Measurements from ENCODE around the gene PLCE1. TPM values are rescaled to one million over a fixed set of nuclear protein-coding genes. Genes with fewer than 3 reads are reported as not detected.
"Not testable (repeated sequence)": the region's sequence is repeated elsewhere in the genome, so short reads cannot be mapped to it uniquely, and the experiment has no call there.

The PLCE1 gene
- 10 to 100 TPM; 34.9 to 36.8 (median 35.3) TPM for polyA plus RNA-seq (ENCODE audit: insufficient read length in 3 of 3)

DNA sequence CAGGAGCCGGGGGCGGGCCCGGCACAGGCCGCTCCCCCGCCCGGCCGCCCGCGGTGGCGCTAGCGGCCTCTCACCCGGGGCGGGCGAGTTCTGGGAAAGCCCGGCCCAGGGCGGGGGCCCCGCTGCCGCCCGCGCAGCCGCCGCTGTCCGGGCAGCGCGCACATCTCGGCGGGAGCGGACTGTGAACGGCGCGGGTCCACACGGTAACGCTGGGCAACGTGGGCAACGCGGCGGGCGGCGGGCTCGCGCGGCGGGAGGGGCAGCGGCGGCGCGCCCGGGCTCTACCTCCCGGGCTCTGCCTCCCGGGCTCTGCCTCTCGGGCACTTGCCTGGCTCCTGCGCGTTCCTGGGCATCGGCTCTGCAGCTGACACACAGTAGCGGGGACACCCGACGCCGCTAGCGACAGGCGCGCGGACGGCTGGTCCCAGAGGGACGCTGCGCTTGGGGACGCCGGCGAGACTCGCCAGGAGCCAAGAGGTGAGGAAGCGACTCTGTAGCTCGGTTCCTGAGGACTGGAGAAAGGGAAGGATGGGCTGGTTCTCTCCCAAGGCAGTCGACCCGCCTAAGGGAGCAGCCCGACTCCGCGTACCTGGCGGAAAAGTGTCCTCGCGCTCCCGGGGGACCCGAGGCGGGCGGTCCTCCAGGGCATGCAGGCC, at the start of gene PLCE1:
Gene PLCE1 (plus strand): TSS at position 150 of the 656 bp plus-strand sequence. CDS start 37,116 bp downstream, outside the sequence.
- no peak for DNase-seq (ENCODE audit: low read depth in 3 of 3, low spot score in 2 of 3)

- no peak for DNase-seq (ENCODE audit: low read depth in 3 of 3, low spot score in 2 of 3)
Measured at GRCh38 chr10:93945819-93946218, 47.9 kb upstream of the PLCE1 start.

DNA sequence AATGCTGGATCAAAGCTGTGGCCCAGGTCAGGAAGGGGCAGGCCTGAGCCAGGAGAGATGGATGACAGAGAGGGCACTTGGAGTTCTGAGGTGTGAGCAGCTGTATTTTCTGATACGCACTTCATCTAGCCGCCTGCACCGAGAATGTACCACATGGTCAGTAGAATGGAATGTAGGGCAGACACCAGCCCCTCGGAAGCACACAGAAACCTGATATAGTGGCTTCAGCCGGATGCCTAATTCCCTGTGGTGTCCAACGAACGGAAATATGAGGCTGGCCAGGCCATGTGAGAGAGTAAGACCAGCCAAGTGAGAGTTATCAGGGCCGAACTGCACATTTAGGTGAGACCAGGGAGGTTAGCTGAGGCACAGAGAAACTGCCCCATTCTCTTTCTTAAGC, 46.7 kb upstream of the PLCE1 start:
- DNase-seq (ENCODE audit: low read depth in 3 of 3, low spot score in 2 of 3), result peak in 1 of 3 donors; percentile 51

GRCh38 chr10:93947524-93947923, 46.2 kb upstream of the PLCE1 start:
- DNase-seq (ENCODE audit: low read depth in 3 of 3, low spot score in 2 of 3), result no peak

DNA sequence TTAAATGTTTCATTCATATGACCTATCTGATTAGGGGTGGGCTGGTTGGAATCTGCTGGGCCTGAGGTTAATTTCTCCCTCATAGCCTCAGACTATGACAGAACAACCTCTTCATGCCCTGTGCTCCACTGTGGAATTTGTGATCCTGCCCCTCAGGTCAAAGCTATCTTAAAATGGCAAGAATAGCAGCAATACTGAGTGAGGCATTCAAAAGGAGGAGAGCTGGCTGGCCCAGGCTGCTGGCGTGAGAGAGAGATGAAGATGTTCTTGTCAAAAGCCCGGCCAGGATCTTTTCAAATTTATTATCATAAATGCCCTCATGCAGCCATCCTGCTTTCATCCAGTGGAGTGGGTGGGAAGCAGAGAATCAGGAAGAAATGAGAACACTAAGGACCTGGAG, 41.8 kb upstream of the PLCE1 start:
- DNase-seq (ENCODE audit: low read depth in 3 of 3, low spot score in 2 of 3), result no peak

GRCh38 chr10:93954299-93954698, 39.4 kb upstream of the PLCE1 start:
- no peak for DNase-seq (ENCODE audit: low read depth in 3 of 3, low spot score in 2 of 3)

- no peak for DNase-seq (ENCODE audit: low read depth in 3 of 3, low spot score in 2 of 3)
Measured at GRCh38 chr10:93954726-93955363, 38.9 kb upstream of the PLCE1 start.

- DNase-seq (ENCODE audit: low read depth in 3 of 3, low spot score in 2 of 3), result no peak
Measured at GRCh38 chr10:93958834-93959233, 34.9 kb upstream of the PLCE1 start.

DNA sequence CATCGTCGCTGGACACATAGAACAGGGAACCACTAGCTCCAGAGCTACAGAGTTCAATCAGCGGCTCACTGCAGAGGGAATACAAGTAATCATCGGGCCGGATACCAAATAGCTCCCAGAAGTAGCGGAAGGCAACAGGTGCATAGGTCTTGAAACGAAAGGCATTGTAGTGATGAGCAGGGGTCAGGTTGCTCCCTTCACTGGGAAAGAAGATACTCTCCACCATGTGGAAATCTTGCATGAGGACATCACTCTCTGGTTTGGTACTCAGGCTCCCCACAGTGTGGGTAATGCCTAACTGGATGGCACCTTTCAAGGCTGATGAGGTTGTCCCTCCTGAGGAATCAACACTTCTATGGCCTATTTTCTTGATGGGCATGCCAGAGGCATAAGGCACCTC, 32.7 kb upstream of the PLCE1 start:
- not testable (repeated sequence) for DNase-seq (ENCODE audit: low read depth in 3 of 3, low spot score in 2 of 3)

DNA sequence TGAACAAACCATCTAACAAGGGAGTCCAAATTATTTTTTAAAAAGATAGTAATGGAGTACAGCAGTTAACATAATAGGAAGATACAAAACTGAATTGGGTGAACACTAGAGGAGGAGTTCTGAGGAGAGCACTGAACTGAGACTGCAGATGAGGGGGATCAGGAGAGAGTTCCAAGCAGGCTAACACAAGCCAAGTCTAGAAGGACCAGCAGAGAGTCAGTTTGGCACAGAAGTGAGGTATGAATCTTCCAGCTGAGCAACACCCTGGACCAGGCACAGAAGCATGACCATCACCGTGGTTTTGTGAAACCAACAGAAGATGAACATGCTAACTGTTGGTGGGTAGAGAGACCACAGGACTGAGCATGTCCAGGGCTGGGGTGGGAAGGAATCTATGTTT, 30.8 kb upstream of the PLCE1 start:
- no peak for DNase-seq (ENCODE audit: low read depth in 3 of 3, low spot score in 2 of 3)

DNA sequence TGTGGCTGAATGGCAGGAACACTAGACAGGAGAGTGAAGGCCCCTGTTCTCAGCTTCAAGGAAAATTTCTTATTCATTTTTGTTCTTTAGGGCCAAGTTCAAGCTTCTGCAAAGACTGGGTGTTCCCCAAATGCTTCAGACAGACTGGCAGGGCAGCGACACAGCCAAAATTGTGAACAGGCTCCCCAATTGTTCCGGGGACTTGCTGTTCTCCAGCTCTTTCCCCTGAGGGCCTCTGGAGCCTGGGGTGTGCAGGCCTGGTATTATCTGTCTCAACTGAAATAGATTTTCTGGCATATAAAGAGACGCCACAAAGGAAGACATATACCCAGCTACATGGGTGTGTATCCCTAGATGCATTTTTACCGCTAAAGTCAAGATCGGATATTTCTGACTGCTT, 30.3 kb upstream of the PLCE1 start:
- DNase-seq (ENCODE audit: low read depth in 3 of 3, low spot score in 2 of 3), result no peak

- no peak for DNase-seq (ENCODE audit: low read depth in 3 of 3, low spot score in 2 of 3)
Measured at GRCh38 chr10:93965911-93966310, 27.8 kb upstream of the PLCE1 start.

DNA sequence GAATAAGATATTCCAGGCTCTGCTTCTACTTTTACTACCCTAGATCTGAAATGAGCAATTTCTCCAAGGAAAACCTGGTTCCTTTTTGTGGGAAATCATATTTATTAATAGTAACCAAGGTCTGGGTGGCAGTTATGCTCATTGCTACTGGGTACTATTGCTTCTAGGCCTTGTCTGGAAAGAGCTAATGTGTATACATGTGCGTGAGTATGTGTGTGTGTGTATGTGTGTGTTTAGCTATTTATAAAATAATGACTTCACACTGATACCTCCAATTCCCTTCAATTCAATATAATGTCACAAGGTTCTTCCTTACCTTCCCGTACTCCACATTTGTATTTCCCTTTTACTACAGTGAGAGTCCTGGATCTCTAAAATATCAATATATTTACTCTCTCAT, 26.0 kb upstream of the PLCE1 start:
- no peak for DNase-seq (ENCODE audit: low read depth in 3 of 3, low spot score in 2 of 3)

GRCh38 chr10:93968540-93968945, 25.2 kb upstream of the PLCE1 start:
- no peak for DNase-seq (ENCODE audit: low read depth in 3 of 3, low spot score in 2 of 3)

DNA sequence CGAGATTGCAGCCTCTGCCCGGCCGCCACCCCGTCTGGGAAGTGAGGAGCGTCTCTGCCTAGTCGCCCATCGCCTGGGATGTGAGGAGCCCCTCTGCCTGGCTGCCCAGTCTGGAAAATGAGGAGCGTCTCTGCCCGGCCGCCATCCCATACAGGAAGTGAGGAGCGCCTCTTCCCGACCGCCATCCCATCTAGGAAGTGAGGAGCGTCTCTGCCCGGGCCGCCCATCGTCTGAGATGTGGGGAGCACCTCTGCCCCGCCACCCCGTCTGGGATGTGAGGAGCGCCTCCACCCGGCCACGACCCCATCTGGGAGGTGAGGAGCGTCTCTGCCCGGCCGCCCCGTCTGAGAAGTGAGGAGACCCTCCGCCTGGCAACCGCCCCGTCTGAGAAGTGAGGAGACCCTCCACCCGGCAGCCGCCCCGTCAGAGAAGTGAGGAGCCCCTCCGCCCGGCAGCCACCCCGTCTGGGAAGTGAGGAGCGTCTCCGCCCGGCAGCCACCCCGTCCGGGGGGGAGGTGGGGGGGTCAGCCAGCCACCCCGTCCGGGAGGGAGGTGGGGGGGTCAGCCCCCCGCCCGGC, 23.2 kb upstream of the PLCE1 start:
- not testable (repeated sequence) for DNase-seq (ENCODE audit: low read depth in 3 of 3, low spot score in 2 of 3)

- no peak for DNase-seq (ENCODE audit: low read depth in 3 of 3, low spot score in 2 of 3)
Measured at GRCh38 chr10:93973748-93974445, 19.8 kb upstream of the PLCE1 start.

DNA sequence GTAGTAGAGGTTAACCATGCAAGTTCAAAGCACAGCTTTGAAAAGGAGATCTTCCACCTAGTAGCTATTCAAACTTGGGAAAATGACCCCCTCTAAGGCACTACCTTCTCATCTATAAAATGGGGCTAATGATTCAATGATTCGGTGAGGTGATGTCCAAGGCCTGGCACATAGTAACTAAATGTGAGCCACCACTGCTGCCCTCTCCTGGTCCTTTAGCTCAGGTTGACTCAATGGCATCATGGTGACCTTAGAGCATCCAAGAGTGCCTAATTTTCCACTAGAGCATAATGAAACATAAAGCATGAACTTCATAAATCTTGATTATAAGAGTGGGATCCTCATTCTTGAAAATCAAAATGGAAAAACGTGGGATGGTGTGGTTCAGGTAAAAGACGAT, 16.3 kb upstream of the PLCE1 start:
- no peak for DNase-seq (ENCODE audit: low read depth in 3 of 3, low spot score in 2 of 3)

GRCh38 chr10:93980486-93980885, 13.2 kb upstream of the PLCE1 start:
- DNase-seq (ENCODE audit: low read depth in 3 of 3, low spot score in 2 of 3), result no peak

GRCh38 chr10:93991114-93991513, 2.6 kb upstream of the PLCE1 start:
- DNase-seq (ENCODE audit: low read depth in 3 of 3, low spot score in 2 of 3), result no peak

DNA sequence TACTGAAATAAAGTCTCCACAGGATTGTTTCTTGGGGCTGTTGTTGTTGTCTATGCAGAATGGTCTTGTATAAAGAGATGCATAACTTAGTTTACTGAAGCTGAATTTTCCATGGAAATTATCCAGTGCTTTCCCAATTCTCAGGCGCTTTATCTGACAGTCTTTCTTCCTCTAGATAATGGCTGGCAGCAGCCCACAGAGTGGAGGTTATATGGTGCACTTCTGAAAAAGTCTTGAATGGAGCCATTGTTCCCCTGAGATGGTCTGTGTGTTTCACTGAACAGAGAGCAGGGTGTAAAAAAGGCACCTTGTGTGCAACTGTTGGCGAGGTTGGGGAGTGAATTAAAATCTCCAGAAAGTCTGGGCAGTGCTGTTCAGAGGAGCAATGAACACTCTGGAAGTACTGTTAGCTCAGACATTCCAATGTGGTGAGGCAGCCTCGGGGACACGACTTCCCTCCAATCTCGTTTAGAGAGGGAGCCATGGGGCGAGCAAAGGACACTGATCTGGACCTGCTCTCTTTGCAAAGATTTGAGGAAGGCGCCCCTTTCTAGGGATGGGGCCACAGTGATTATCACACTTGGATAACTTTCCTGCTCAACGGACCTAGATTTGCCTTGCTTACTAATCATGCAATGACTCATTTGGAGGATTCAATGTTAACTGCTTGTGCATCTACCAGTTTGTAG, 2.0 kb upstream of the PLCE1 start:
- no peak for DNase-seq (ENCODE audit: low read depth in 3 of 3, low spot score in 2 of 3)
